GM12801 (cell line): ENCODE data around the gene GASK1A.

ENCODE experiments used
- TF ChIP-seq, protein P1 (sequence below): IDR thresholded peaks from one replicate; pipeline ENCODE4 v1.5.1; 2011; ENCODE audit warnings: control low read depth; ENCODE audit not compliant: insufficient read length; ENCODE audit errors: extremely low read depth

Gene GASK1A

GRCh38 chr3:42984701-42985100, 5.6 kb downstream of the GASK1A start:
- TF ChIP-seq, protein P1, sequence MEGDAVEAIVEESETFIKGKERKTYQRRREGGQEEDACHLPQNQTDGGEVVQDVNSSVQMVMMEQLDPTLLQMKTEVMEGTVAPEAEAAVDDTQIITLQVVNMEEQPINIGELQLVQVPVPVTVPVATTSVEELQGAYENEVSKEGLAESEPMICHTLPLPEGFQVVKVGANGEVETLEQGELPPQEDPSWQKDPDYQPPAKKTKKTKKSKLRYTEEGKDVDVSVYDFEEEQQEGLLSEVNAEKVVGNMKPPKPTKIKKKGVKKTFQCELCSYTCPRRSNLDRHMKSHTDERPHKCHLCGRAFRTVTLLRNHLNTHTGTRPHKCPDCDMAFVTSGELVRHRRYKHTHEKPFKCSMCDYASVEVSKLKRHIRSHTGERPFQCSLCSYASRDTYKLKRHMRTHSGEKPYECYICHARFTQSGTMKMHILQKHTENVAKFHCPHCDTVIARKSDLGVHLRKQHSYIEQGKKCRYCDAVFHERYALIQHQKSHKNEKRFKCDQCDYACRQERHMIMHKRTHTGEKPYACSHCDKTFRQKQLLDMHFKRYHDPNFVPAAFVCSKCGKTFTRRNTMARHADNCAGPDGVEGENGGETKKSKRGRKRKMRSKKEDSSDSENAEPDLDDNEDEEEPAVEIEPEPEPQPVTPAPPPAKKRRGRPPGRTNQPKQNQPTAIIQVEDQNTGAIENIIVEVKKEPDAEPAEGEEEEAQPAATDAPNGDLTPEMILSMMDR: no peak

DNA sequence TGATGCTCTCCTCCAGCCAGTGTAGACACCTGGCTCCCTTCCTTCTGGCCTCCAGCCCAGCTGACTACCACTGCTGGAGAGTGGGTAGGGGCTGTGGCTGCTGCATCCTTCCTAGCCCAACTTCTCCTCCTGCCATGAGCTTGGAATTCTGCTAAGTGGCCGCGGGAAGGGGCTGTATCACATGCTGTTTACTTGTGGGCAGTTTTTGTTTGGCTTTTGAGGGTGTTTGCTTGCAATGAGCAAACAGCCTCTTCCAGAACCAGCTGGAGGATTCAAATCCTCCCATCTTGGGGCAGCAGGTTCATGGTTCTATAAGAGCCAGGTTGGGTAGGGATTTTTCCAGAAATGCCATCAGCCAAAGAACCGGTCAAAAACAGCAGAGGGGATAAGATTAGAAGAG, 9.0 kb downstream of the GASK1A start:
- TF ChIP-seq, protein P1: no peak

DNA sequence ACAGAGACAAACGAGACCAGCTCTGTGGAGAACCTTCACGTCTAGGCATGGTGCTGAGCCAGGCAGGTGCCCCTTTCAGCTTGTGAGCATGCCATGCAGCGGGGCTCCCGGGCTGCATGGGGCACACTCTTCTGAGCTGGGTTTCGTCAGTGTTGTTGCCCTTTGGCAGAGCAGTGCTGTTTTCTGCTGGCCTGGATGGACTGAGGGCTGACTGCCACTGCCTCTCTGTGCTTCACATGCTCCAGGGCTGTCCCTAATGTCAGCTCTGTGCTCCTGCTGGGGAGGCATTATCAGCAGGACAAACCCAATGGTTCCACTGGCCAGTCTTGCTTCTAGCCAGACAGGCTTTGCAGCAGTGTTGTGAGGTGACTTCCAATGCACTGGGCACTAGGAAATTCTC, 9.5 kb downstream of the GASK1A start:
- TF ChIP-seq, protein P1: no peak

DNA sequence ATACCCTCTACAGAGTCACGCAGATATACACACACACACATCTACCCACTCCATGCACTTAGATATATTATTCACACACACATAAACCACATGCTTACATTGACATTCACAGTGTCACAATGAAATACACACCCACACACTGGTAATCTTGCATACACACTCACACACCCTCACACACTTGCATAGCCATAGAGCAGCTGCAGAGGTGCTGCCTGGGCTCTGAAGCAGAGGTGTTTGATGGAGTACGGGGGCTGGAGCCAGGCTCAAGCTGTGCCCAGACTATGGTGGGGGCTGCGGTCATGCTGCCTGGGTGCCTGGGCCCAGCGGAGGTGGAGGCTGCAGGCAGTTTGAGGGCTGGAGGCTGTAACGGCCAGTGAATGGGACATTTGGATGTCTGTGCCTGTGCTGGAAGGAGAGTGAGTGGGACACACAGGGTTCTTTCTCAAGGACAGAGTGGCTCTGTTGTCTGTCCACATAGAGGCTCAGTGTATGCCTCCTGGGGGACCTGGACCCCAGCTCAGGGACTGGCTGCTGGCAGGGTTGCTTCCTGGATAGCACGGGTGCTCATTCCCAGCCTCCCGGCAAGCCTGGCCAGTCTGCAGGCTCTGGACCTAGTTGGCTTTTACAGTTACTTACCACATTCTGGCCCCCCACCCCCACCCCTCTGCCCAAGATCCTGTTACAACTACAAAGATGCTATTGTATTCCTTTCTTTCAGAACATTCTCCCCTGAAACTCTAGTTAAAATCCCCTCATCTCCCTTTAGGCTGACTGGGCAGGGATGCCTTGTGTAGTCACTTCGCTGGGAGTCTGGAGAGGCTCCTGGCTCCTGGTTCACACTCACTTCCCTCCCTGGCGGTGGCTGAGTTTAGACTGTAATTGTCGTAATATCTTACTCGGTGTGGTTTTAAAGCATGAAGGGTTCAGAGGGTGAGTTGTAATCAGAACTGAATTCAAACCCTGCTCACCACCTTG, 12.5 kb downstream of the GASK1A start:
- TF ChIP-seq, protein P1: no peak

DNA sequence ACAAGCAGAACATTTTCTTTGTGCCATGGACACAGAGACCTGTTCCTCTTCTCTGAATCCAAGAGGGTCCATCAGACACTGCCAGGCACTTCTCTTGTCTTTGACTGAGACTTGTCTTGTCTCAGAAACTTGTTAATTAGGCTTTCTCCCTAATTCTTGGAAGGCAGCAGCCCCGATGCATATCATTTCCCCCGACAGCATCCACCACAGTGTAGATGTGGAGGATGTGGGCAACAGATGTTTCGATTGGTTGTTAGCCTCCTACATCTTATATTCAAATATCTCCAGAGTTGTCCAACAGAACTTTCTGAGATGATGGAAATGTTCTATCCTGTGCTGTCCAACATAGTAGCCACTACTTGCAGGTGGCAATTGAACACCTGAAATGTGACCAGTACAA, 15.5 kb downstream of the GASK1A start:
- TF ChIP-seq, protein P1: no peak

DNA sequence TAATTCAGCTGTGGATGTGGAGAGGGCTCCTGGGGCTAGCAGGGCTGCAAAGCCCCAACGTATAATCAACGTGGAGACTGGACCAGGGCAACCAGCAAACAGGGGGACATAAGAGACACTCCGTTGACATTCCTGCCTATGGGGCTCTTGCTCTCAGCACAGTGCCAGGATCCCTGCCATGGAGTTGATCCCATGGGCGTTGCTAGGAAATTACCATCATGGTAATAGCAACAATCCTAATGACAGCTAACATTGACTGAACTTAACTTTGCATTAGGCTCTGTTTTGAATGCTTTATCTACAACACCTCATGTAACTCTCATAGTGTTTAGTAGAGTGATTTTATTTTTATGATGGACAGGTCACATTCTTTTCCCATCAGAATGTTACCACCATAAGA, 16.9 kb downstream of the GASK1A start:
- TF ChIP-seq, protein P1: no peak

DNA sequence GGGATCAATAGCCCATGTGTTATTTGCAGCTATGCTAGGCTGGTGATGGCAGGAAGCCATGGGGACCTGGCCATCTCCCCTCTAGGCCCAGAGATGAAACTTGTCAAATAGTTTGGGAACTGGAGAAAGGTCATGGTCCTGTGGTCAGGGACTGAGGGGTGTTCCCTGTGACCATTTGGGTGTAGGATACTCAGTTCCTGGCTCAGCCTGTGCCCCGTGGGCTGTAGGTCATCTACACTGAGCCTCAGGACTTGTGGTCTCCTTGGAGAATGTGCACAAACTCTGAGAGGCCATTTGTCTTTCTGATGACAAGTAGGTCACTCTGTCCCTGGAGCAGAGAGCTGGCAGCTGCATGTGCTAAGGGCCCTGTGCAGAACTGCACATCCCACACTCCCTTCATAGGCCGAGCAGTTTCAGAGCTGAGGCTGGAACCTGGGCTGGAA, 17.5 kb downstream of the GASK1A start:
- TF ChIP-seq, protein P1: no peak
